SK-N-MC (cell line): Measurements from ENCODE around the gene PEPD.
"Not testable (repeated sequence)": the region's sequence is repeated elsewhere in the genome, so short reads cannot be mapped to it uniquely, and the experiment has no call there.

Source experiments
- DNase-seq: peaks from one replicate; pipeline ENCODE4 v3.0.0-alpha.2; 2011; ENCODE audit warnings: low read depth, low spot score
- H3K27ac ChIP-seq: fragments of 200-600 bp; sonication (generic); 2 replicates; pipeline ENCODE4 v1.5.1; 2016; ENCODE audit warnings: mixed run types
- H3K36me3 ChIP-seq: fragments of 200-600 bp; sonication (generic); 2 replicates; pipeline ENCODE4 v1.6.1; 2017; ENCODE audit warnings: antibody characterized with exemption, low read length, mixed read lengths; ENCODE audit not compliant: insufficient read depth
- H3K4me3 ChIP-seq: fragments of 200-600 bp; sonication (generic); 2 replicates; pipeline ENCODE4 v1.5.1; 2016
- H3K9ac ChIP-seq: fragments of 200-600 bp; sonication (generic); 2 replicates; pipeline ENCODE4 v1.8.0; 2017; ENCODE audit warnings: mixed run types, mixed read lengths; ENCODE audit not compliant: insufficient read length
- H3K9me3 ChIP-seq: fragments of 200-600 bp; sonication (generic); 2 replicates; pipeline ENCODE4 v1.6.1; 2017; ENCODE audit warnings: low read depth, mild to moderate bottlenecking, antibody characterized with exemption, low read length, moderate library complexity, mixed read lengths
- EZH2 ChIP-seq: fragments of 200-600 bp; sonication (generic); IDR thresholded peaks from one replicate; pipeline ENCODE4 v1.6.1; 2017; ENCODE audit warnings: antibody characterized with exemption
- FOXP2 ChIP-seq: optimal IDR thresholded peaks from 2 replicates; pipeline ENCODE3; 2011; ENCODE audit warnings: mild to moderate bottlenecking, moderate library complexity; ENCODE audit not compliant: insufficient read depth; ENCODE audit errors: extremely low read length, control extremely low read depth
- POLR2AphosphoS5 ChIP-seq: IDR thresholded peaks from 2 replicates; pipeline ENCODE4 v1.6.1; 2012; ENCODE audit warnings: mild to moderate bottlenecking, low read depth, low read length, borderline replicate concordance

PEPD gene

DNA sequence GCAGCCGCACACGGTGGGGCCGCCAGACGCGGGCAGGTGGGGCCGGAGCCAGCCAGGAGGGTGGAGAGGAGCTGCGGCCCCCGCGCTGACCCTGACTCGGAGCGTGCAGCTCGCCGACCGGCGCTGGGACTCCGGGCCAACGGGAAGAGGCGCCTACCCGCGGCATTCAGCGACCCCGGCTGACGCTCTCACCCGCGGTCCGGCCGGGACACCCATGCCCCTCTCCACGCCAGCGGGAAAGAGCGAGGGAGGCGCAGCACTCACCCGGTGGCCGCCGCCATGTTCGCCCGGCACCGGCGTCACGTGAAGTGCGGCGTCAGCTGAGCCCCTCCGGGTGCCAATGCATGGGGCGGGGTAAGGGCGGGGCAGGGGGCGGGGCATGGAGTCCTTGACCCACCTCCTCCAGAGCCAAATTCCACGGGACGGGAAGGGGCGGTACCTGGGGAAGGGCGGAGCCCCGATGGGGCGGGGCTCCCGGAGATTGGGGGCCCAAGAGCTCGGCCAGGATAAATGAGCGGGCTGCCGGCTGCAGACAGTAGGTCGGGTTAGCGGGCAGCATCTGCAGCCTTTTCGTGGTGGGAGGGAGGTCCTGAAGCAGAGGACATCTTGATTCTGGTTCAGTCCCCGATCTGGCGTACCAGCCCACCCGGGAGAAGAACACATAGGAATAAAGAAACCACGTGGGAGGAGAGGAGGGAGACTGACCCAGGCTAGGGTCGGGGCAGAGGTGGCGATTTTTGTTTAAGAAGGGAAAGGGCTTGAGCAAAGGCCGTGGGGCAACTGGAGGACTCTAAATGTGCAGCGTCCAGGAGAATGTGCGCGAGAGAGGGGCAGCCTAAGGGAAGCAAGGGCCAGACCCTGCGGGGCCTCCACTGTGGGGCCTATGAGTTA, at the start of gene PEPD:
TSS of gene PEPD (minus strand) at position 312 of the 891 bp plus-strand sequence. CDS start at position 281, 31 bp downstream.
- H3K36me3 ChIP-seq: no peaks in the 10 kb centered on the region
- H3K9me3 ChIP-seq: no peaks in the 10 kb centered on the region
- TF ChIP-seq EZH2: no peak
- TF ChIP-seq FOXP2: no peak
- TF ChIP-seq POLR2AphosphoS5: peak; percentile 82
- peak within 1 kb of the TSS; percentile 70 for H3K9ac ChIP-seq
- peak within 1 kb of the TSS; percentile 87 for H3K4me3 ChIP-seq
- H3K27ac ChIP-seq: no peak within 1 kb of the TSS
- peak; percentile 44 for DNase-seq

DNA sequence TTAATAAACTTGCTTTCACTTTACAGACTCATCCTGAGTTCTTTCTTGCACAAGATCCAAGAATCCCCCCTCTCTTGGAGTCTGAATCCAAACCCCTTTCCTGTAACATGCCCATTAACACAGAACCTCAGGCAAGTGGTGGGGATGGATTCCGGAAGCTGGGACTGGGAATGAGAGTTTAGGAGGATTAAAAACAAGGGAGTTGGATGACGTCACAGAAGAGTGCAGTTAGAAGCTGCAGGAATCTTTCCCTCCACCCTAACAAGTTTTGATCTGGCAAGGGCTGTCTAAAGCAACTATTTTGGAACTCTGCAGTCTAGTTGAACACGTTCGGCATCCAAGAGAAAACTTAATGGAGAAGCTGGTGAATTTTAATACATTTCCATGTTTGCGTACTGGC, 48.2 kb upstream of the PEPD start:
- Histone ChIP-seq H3K4me3 (peak overlapping the region; percentile 24), H3K9ac (no peak overlapping the region), H3K36me3 (no peaks in the 10 kb centered on the region), H3K9me3 (no peaks in the 10 kb centered on the region), H3K27ac (no peak overlapping the region)
- TF ChIP-seq EZH2 (no peak), FOXP2 (no peak), POLR2AphosphoS5 (no peak)
- DNase-seq: no peak

DNA sequence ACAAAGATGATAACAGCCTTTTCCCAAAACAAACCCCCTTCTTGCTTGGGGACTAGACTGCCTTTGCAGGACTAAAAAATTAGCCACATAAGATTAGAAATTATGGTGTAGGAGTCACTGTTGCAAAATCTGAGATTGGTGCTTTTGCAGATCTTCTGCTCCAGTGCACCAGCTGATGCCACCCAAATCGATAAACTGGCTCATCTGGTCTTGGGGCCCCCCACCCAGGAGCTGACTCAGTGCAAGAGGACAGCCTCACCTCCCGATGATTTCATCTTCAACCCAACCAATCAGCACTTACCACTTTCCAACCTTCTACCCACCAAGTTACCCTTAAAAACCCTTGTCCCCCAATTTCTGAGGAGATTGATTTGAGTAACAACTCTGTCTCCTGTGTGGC, 47.1 kb upstream of the PEPD start:
- Histone ChIP-seq H3K36me3 (no peaks in the 10 kb centered on the region), H3K27ac (no peak overlapping the region), H3K9me3 (no peaks in the 10 kb centered on the region), H3K4me3 (no peak overlapping the region), H3K9ac (no peak overlapping the region)
- no peak for DNase-seq
- TF ChIP-seq EZH2: no peak
- no peak for TF ChIP-seq FOXP2
- no peak for TF ChIP-seq POLR2AphosphoS5

DNA sequence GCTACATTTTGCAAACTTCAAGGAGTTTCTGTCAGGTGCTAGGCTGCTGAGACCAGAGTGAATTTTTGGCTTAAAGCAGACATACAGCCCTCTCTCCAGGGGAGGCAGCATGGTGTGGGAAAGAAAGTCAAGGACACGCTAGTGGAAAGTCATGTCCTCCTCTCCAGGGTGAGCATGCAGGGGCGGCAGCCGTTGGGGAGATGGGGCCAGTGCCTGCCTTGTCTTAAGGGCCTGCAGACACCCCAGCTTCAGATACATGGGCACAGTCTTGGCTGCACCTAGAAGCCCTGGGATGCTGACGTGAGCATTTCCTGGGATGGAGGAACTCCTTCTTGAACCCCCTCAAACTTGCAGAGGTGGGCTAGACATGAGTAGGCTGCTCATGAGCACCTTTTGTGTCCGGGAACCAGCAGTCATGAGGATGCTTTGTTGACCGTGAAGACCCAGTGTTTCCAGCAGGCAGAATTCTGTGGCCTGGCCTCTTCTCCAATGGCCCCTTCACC, 43.3 kb upstream of the PEPD start:
- Histone ChIP-seq H3K4me3 (no peak overlapping the region), H3K9ac (no peak overlapping the region), H3K36me3 (no peaks in the 10 kb centered on the region), H3K27ac (no peak overlapping the region), H3K9me3 (no peaks in the 10 kb centered on the region)
- no peak for DNase-seq
- TF ChIP-seq FOXP2 (no peak), EZH2 (no peak), POLR2AphosphoS5 (no peak)

DNA sequence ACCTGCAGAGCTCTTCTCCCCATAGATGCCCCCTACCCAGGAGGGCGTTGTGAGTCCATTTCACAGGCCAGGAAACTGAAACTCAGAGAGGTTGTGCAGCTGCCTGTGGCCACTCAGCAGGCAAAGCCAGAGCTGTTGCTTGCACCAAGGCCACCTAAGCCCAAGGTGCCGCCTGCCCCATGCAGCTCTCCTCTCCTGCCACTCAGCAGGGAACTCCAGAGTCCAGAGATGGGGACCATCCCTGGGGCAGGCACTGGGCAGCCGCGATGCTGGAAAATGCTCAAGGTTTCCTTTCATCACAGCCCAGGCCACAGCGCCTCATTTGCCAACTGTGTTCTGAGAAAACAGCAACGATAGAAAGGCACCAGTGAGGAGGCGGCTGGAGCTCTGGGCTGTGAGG, 41.0 kb upstream of the PEPD start:
- Histone ChIP-seq H3K4me3 (no peak overlapping the region), H3K9me3 (no peaks in the 10 kb centered on the region), H3K27ac (no peak overlapping the region), H3K9ac (no peak overlapping the region), H3K36me3 (no peaks in the 10 kb centered on the region)
- no peak for DNase-seq
- TF ChIP-seq POLR2AphosphoS5: no peak
- no peak for TF ChIP-seq EZH2
- no peak for TF ChIP-seq FOXP2

DNA sequence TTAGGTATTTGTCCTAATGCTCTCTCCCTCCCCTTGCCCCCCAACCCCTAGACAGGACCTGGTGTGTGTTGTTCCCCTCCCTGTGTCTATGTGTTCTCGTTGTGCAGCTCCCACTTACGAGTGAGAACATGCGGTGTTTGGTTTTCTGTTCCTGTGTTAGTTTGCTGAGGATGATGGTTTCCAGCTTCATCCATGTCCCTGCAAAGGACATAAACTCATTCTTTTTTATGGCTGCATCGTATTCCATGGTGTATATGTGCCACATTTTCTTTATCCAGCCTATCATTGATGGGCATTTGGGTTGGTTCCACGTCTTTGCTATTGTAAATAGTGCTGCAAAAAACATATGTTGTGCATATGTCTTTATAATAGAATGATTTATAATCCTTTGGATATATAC, 40.1 kb upstream of the PEPD start:
- DNase-seq, H3K9me3 ChIP-seq, H3K9ac ChIP-seq, H3K4me3 ChIP-seq, H3K27ac ChIP-seq, H3K36me3 ChIP-seq: not testable (repeated sequence)

DNA sequence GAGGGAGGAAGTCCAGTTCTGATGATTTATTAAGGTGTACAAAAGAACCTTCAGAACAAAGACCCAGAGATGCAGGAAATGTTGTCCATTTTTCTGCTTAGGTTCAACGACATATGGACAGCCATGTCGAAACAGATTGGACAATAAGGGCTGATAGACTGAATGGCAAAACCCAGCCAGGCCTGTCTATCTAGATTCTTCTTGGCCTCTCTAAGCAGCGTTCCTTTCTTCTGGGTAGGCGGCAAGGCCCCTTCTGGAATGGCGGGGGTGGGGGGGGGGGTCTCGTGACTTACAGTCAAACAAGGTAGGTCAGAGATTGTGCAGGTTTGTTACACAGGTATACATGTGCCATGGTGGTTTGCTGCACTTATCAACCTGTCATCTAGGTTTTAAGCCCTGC, 39.7 kb upstream of the PEPD start:
- H3K9ac ChIP-seq: no peak overlapping the region
- TF ChIP-seq POLR2AphosphoS5: no peak
- no peak for TF ChIP-seq FOXP2
- TF ChIP-seq EZH2: no peak
- no peak overlapping the region for H3K27ac ChIP-seq
- H3K9me3 ChIP-seq: no peaks in the 10 kb centered on the region
- no peak overlapping the region for H3K4me3 ChIP-seq
- no peaks in the 10 kb centered on the region for H3K36me3 ChIP-seq
- no peak for DNase-seq

DNA sequence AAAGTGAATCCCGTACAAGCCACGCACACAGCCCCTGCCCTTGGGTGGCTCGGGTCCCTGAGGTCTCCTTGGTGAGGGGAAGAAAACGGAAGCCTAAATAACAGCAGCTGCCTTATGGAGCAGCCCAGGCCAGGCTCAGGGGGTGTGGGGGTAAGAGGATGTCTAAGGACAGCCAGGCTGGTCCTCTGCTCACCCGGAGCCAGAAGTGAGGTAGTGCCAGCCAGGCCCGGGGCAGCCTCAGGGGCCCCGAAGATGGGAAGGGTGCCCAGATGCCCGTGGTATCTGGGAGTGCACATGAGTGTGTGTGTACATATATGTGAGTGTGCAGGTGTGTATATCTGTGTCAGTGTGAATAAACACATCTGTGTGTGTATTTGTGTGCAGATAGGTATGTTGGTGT, 38.4 kb upstream of the PEPD start:
- TF ChIP-seq POLR2AphosphoS5: no peak
- TF ChIP-seq EZH2: no peak
- no peak for TF ChIP-seq FOXP2
- no peaks in the 10 kb centered on the region for H3K36me3 ChIP-seq
- H3K9ac ChIP-seq: no peak overlapping the region

DNA sequence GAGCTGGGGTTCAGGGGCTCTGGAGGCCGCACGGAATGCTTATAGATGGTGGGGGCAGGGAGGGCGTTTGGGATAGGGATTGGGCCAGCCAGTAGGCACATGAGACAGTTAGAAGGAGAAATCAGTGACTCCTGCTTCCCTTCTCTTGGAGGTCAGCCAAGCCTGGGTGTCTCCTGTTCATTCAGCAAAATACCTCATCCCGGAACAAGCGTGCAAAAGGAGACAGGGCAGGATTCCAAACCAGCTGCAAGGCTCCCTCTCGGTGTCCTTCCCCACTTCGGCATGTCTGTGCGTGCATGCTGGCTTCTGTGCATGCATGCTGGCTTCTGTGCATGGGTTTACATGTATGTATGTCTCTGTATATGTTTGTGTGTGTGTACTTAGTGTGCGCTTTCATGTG, 37.3 kb upstream of the PEPD start:
- TF ChIP-seq POLR2AphosphoS5: no peak
- no peak for TF ChIP-seq EZH2
- no peak for TF ChIP-seq FOXP2
- DNase-seq: no peak
- no peak overlapping the region for H3K4me3 ChIP-seq
- H3K36me3 ChIP-seq: no peaks in the 10 kb centered on the region
- no peak overlapping the region for H3K27ac ChIP-seq
- H3K9ac ChIP-seq: no peak overlapping the region
- no peaks in the 10 kb centered on the region for H3K9me3 ChIP-seq

More for the DNA sequence above, 38.4 kb upstream of the PEPD start:
- Histone ChIP-seq H3K9me3 (no peaks in the 10 kb centered on the region), H3K27ac (no peak overlapping the region), H3K4me3 (no peak overlapping the region)
- no peak for DNase-seq
